Uterus (tissue), 2 donors: ENCODE results near the gene TNFRSF4.

Experiments
- CTCF ChIP-seq, 4 experiments: fragments of 200-600 bp in 2 of 4; fragments of 450-650 bp in 2 of 4; sonication (generic) in 2 of 4; IDR thresholded peaks; one replicate each; pipeline ENCODE4 v1.5.1; 2016 to 2019; ENCODE audit warnings: antibody characterized with exemption in 4 of 4, mild to moderate bottlenecking in 2 of 4, moderate library complexity in 1 of 4
- POLR2A ChIP-seq, 2 donors: fragments of 450-650 bp; IDR thresholded peaks; one replicate each; pipeline ENCODE4 v1.6.1; 2016; ENCODE audit warnings: antibody characterized with exemption in 2 of 2, mild to moderate bottlenecking in 1 of 2, moderate library complexity in 1 of 2

GRCh38 chr1:1197188-1197500, 16.8 kb downstream of the TNFRSF4 start:
- TF ChIP-seq CTCF (IDR thresholded peaks at IDR 0.05) (no peak), POLR2A (IDR thresholded peaks at IDR 0.05) (no peak)
